PC-9 (cell line): ENCODE results near the gene MAPKAP1. TPM values are rescaled to one million over a fixed set of nuclear protein-coding genes. Genes with fewer than 3 reads are reported as not detected.

Source experiments
- BruUV-seq: library from RNA; stranded (reverse); fragments of 400-500 nt; replicated peaks from 2 replicates; lab custom pipeline; 2021; lab: Mats Ljungman, UMichigan
- CTCF ChIA-PET: fragments of 300-600 bp; sonication (Branson Sonifier 250); formaldehyde crosslinking; loops from one replicate; lab custom pipeline; 2022; ENCODE audit warnings: antibody characterized with exemption; lab: Charles Lee
- POLR2A ChIA-PET: fragments of 300-600 bp; sonication (Branson Sonifier 250); formaldehyde crosslinking; loops from one replicate; lab custom pipeline; 2022; ENCODE audit warnings: antibody characterized with exemption; ENCODE audit not compliant: unreplicated experiment; lab: Charles Lee
- DNase-seq, 2 experiments: peaks; one replicate each; pipeline versions ENCODE4 v3.0.0 to v3.0.0-alpha.2; 2015 to 2022; ENCODE audit warnings: mixed read lengths in 1 of 2
- H2AFZ ChIP-seq: fragments of 200-600 bp; sonication (generic); 2 replicates; pipeline ENCODE4 v1.8.1; 2017; ENCODE audit warnings: antibody characterized with exemption
- H3F3A ChIP-seq: fragments of 200-600 bp; sonication (generic); 2 replicates; pipeline ENCODE4 v1.8.1; 2017; ENCODE audit warnings: antibody characterized with exemption, mild to moderate bottlenecking, low read depth; ENCODE audit not compliant: insufficient read depth
- H3K27ac ChIP-seq: fragments of 200-600 bp; sonication (generic); 2 replicates; pipeline ENCODE4 v1.6.1; 2016; ENCODE audit warnings: mixed run types
- H3K27me3 ChIP-seq: fragments of 200-600 bp; sonication (generic); 2 replicates; pipeline ENCODE4 v1.6.1; 2016; ENCODE audit warnings: low read depth, mixed run types; ENCODE audit not compliant: insufficient read depth
- H3K36me3 ChIP-seq: fragments of 200-600 bp; sonication (generic); 2 replicates; pipeline ENCODE4 v1.6.1; 2016; ENCODE audit warnings: low read depth, mixed run types
- H3K4me1 ChIP-seq: fragments of 200-600 bp; sonication (generic); replicated peaks from 2 replicates; pipeline ENCODE4 v1.6.1; 2016; ENCODE audit warnings: mixed run types; ENCODE audit not compliant: insufficient read depth
- H3K4me2 ChIP-seq: fragments of 200-600 bp; sonication (generic); 2 replicates; pipeline ENCODE4 v1.6.1; 2017; ENCODE audit warnings: mixed run types
- H3K4me3 ChIP-seq: fragments of 200-600 bp; sonication (generic); 2 replicates; pipeline ENCODE4 v1.6.1; 2016; ENCODE audit warnings: mixed run types
- H3K79me2 ChIP-seq: fragments of 200-600 bp; sonication (generic); 2 replicates; pipeline ENCODE4 v1.6.1; 2017; ENCODE audit warnings: low read depth, mixed run types
- H3K9me2 ChIP-seq: fragments of 200-600 bp; sonication (generic); 2 replicates; pipeline ENCODE4 v1.8.1; 2017; ENCODE audit warnings: mild to moderate bottlenecking; ENCODE audit not compliant: insufficient read depth
- H3K9me3 ChIP-seq: fragments of 200-600 bp; sonication (generic); 2 replicates; pipeline ENCODE4 v1.8.1; 2016; ENCODE audit warnings: low read depth; ENCODE audit not compliant: insufficient read depth
- H4K20me1 ChIP-seq: fragments of 200-600 bp; sonication (generic); 2 replicates; pipeline ENCODE4 v1.8.1; 2017; ENCODE audit not compliant: insufficient read depth
- CTCF ChIP-seq: fragments of 200-600 bp; sonication (generic); conservative IDR thresholded peaks from 2 replicates; pipeline ENCODE4 v1.6.1; 2017; ENCODE audit warnings: mixed run types, antibody characterized with exemption, mild to moderate bottlenecking, moderate library complexity
- EZH2 ChIP-seq: fragments of 200-600 bp; sonication (generic); IDR thresholded peaks from 2 replicates; pipeline ENCODE4 v1.8.0; 2017; ENCODE audit warnings: antibody characterized with exemption, low read depth
- intact Hi-C: fragments of 100-400 bp; cut with micrococcal nuclease; formaldehyde crosslinking; loops from one replicate; pipeline ENCODE4 v1.10.0; 2022; ENCODE audit not compliant: unreplicated experiment
- total RNA-seq: library from RNA; stranded (reverse); gene quantifications from 2 replicates; pipeline ENCODE4 v1.2.3, GENCODE V29; 2021

MAPKAP1 gene
- total RNA-seq, 1 experiment from 2014 or later, result 115 TPM

- BruUV-seq, result TSS peak; percentile 12
- Histone ChIP-seq H3K4me3 (no peak overlapping the region), H3K4me2 (peak overlapping the region; percentile 75), H3K36me3 (peaks cover 16% of the 10 kb centered on the region; the same call in 1 of the 2 replicates), H3K4me1 (peaks cover 61% of the 10 kb centered on the region), H3K27ac (peak overlapping the region; percentile 94), H3K9me2 (no peaks in the 10 kb centered on the region), H4K20me1 (no peaks in the 10 kb centered on the region), H2AFZ (no peak overlapping the region), H3F3A (peaks cover 48% of the 10 kb centered on the region), H3K9me3 (no peaks in the 10 kb centered on the region), H3K79me2 (peaks cover 17% of the 10 kb centered on the region; the same call in 1 of the 2 replicates), H3K27me3 (no peaks in the 10 kb centered on the region)
- TF ChIP-seq CTCF (no peak), EZH2 (no peak)
- intact Hi-C loops, result no loop called here
- CTCF ChIA-PET, result no interaction called here
- DNase-seq, result peak; percentile 49 to 90
- POLR2A ChIA-PET, result interaction anchor here (0.6 to 1.0 kb wide), 2 partner anchors 8 to 27 kb away, joined by 3 to 6 read pairs; no protein-coding TSS in a partner anchor
Observed at GRCh38 chr9:125540497-125540896, 166.5 kb downstream of the MAPKAP1 start.

- DNase-seq, result peak; percentile 88 to 92
- Histone ChIP-seq H3K27ac (peak overlapping the region; percentile 94), H3K27me3 (no peaks in the 10 kb centered on the region), H2AFZ (no peak overlapping the region), H3K9me3 (no peaks in the 10 kb centered on the region), H3K4me1 (peaks cover 74% of the 10 kb centered on the region), H3K4me3 (peak overlapping the region; percentile 37; the same call in 1 of the 2 replicates), H3K36me3 (peaks cover 16% of the 10 kb centered on the region; the same call in 1 of the 2 replicates), H4K20me1 (no peaks in the 10 kb centered on the region), H3K9me2 (no peaks in the 10 kb centered on the region), H3F3A (peaks cover 48% of the 10 kb centered on the region), H3K79me2 (peaks cover 22% of the 10 kb centered on the region), H3K4me2 (peak overlapping the region; percentile 75)
- BruUV-seq, result no TSS peak
- POLR2A ChIA-PET, result no interaction called here
- TF ChIP-seq CTCF, result no peak
- no peak for TF ChIP-seq EZH2
- intact Hi-C loops, result loop anchor here (1.0 to 10.0 kb wide), 3 partner anchors 16 to 93 kb away; no protein-coding TSS in a partner anchor
- CTCF ChIA-PET, result interaction anchor here (0.6 kb wide), 1 partner anchor 96 kb away, joined by 4 read pairs; no protein-coding TSS in a partner anchor
Observed at GRCh38 chr9:125538092-125538473, 168.9 kb downstream of the MAPKAP1 start.

- POLR2A ChIA-PET, result no interaction called here
- DNase-seq, result no peak
- BruUV-seq, result no TSS peak
Observed at GRCh38 chr9:125537442-125538091, 169.4 kb downstream of the MAPKAP1 start.

More at GRCh38 chr9:125537442-125538091, 169.4 kb downstream of the MAPKAP1 start:
- Histone ChIP-seq H4K20me1 (no peaks in the 10 kb centered on the region), H3K79me2 (peaks cover 22% of the 10 kb centered on the region), H3K9me3 (no peaks in the 10 kb centered on the region), H3F3A (peaks cover 48% of the 10 kb centered on the region), H3K4me2 (peak overlapping the region; percentile 75), H3K4me3 (peak overlapping the region; percentile 37; the same call in 1 of the 2 replicates), H3K27me3 (no peaks in the 10 kb centered on the region), H2AFZ (no peak overlapping the region), H3K36me3 (peaks cover 15% of the 10 kb centered on the region; the same call in 1 of the 2 replicates), H3K9me2 (no peaks in the 10 kb centered on the region), H3K27ac (peak overlapping the region; percentile 94), H3K4me1 (peaks cover 78% of the 10 kb centered on the region)
- CTCF ChIA-PET, result interaction anchor here (0.6 to 1.7 kb wide), 2 partner anchors 21 to 96 kb away, joined by 3 to 4 read pairs; no protein-coding TSS in a partner anchor
- intact Hi-C loops, result loop anchor here (1.0 to 10.0 kb wide), 3 partner anchors 15 to 93 kb away; no protein-coding TSS in a partner anchor
- TF ChIP-seq EZH2, result no peak
- TF ChIP-seq CTCF, result no peak
